ENCODE results near the gene DNAJC21. TPM values are rescaled to one million over a fixed set of nuclear protein-coding genes. Genes with fewer than 3 reads are reported as not detected.

The DNAJC21 gene
- total and polyA plus RNA-seq, 9 of the 15 experiments (the other 6 are each of a cell fraction or from before 2014, with no cell fraction given) = 26.6 to 105 (median 70.7) TPM

DNA sequence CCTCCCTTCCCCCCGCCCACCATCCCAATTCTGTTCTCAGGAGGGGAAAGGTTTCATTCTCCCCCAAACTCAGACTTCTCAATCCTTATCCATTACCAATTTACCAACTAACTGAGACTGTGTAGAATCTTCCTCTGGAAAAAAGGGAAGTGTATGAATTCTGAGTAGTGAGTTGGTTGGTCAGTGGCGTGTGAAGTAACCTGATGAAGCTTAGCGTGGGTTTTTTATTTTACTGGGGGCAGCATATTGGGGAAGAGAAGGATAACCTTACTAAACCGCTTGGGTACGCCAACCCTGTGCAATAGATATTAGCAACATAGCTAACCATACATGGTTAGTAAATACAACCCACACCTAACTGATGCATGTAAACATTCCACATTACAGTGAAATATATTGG, 1.1 kb upstream of the DNAJC21 start:
- BruUV-seq (replicated peaks) = no TSS peak
- peak overlapping the region; percentile 79 for H3K4me2 ChIP-seq (ENCODE audit: insufficient read depth, low read length)
- peak overlapping the region in 1 of 2 experiments; percentile 38; a peak in 1 of 4 replicates for H3K9ac ChIP-seq (ENCODE audit: insufficient read depth in 1 of 2, low read depth in 2 of 2, low read length in 2 of 2)
- in situ Hi-C loops (cut with MboI) (no loop called here), intact Hi-C loops (cut with micrococcal nuclease) (no loop called here)
- ChIA-PET POLR2A (interaction anchor here (1.5 to 3.7 kb wide), 3 partner anchors 12 to 15 kb away, joined by 4 to 67 read pairs (median 22); partner anchors contain the start of genes BRIX1 and RAD1), CTCF (ENCODE audit: low intra/inter-chr PET ratio) (no interaction called here)
- H3K79me2 ChIP-seq (ENCODE audit: control insufficient read depth, insufficient read depth, low read length) = peaks cover 69% of the 10 kb centered on the region
- H3K27me3 ChIP-seq (ENCODE audit: control insufficient read depth in 2 of 2, insufficient read depth in 2 of 2, low read length in 2 of 2) = no peaks in the 10 kb centered on the region
- FAIRE-seq (no peak), DNase-seq (ENCODE audit: extremely low read depth in 1 of 4, low spot score in 3 of 4) (peak in 1 of 4 experiments; percentile 14), ATAC-seq (no peak)
- 82% methylated on average over 5 of the region's 5 CpGs for WGBS (ENCODE audit: insufficient coverage, low coverage, missing lambda C conversion rate)
- H2AFZ ChIP-seq (ENCODE audit: low read depth, low read length) = no peak overlapping the region
- no peaks in the 10 kb centered on the region for H3K9me1 ChIP-seq (ENCODE audit: control insufficient read depth, insufficient read depth, low read length)
- TF ChIP-seq OTX1 (CRISPR knock-in tag; IDR thresholded peaks at IDR 0.05) (no peak), SPI1 (IDR thresholded peaks at IDR 0.05; ENCODE audit: borderline replicate concordance, low read depth, low read length) (peak; percentile 93), TEAD1 (CRISPR knock-in tag; IDR thresholded peaks at IDR 0.05) (no peak), ZNF384 (IDR thresholded peaks at IDR 0.05; ENCODE audit: low read depth, low read length) (peak; percentile 62), SUPT5H (IDR thresholded peaks at IDR 0.05) (0 out of 2 replicates have a peak, but pooled peaks have one; percentile 11), KDM5B (IDR thresholded peaks at IDR 0.05; ENCODE audit: insufficient replicate concordance, low read depth, low read length) (peak; percentile 19), TSC22D4 (tag; IDR thresholded peaks at IDR 0.05) (no peak), POLR2H (tag; IDR thresholded peaks at IDR 0.05; ENCODE audit: low read depth) (peak; percentile 10; the same call in 1 of the 2 replicates)
- TF ChIP-seq, protein P1, sequence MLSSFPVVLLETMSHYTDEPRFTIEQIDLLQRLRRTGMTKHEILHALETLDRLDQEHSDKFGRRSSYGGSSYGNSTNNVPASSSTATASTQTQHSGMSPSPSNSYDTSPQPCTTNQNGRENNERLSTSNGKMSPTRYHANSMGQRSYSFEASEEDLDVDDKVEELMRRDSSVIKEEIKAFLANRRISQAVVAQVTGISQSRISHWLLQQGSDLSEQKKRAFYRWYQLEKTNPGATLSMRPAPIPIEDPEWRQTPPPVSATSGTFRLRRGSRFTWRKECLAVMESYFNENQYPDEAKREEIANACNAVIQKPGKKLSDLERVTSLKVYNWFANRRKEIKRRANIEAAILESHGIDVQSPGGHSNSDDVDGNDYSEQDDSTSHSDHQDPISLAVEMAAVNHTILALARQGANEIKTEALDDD (IDR thresholded peaks at IDR 0.05) = peak; percentile 65
- H3K36me3 ChIP-seq (ENCODE audit: control insufficient read depth, insufficient read depth, low read length) = peaks cover 62% of the 10 kb centered on the region
- no peaks in the 10 kb centered on the region for H4K20me1 ChIP-seq (replicated peaks; ENCODE audit: control insufficient read depth, insufficient read depth, low read length)
- H3K4me3 ChIP-seq = no peak overlapping the region
- peak overlapping the region; percentile 47; the same call in 2 of the 3 replicates for H3K27ac ChIP-seq (ENCODE audit: extremely low read depth, low read depth, low read length)
- H3K4me1 ChIP-seq (replicated peaks in 1 of 2; ENCODE audit: control insufficient read depth in 2 of 2, insufficient read depth in 2 of 2, low read length in 2 of 2) = peaks cover 16 to 30% of the 10 kb centered on the region in 2 experiments
- H3K9me3 ChIP-seq (replicated peaks; ENCODE audit: control insufficient read depth, insufficient read depth, low read depth, low read length) = no peaks in the 10 kb centered on the region
